Thyroid gland (tissue), 4 donors: Measurements from ENCODE around the gene NDUFS6. TPM values are rescaled to one million over a fixed set of nuclear protein-coding genes. Genes with fewer than 3 reads are reported as not detected.

Source experiments
- DNase-seq, 2 donors: peaks; one replicate each; pipeline ENCODE4 v3.0.0-alpha.2; 2019
- H3K27ac ChIP-seq, 3 donors: fragments of 200-600 bp; sonication (generic); 1 replicate in 2 of 3; 2 replicates in 1 of 3; pipeline ENCODE4 v1.5.1; 2016 to 2019; ENCODE audit warnings: mild to moderate bottlenecking in 1 of 3, moderate library complexity in 1 of 3
- H3K27me3 ChIP-seq: fragments of 200-600 bp; sonication (generic); one replicate; pipeline ENCODE4 v1.5.1; 2019
- H3K36me3 ChIP-seq, 2 donors: fragments of 200-600 bp; sonication (generic); one replicate each; pipeline ENCODE4 v1.5.1; 2016 to 2019
- H3K4me1 ChIP-seq, 2 donors: fragments of 200-600 bp; sonication (generic); one replicate each; pipeline ENCODE4 v1.5.1; 2017 to 2019
- H3K4me3 ChIP-seq, 3 donors: fragments of 200-600 bp; sonication (generic); replicated peaks in 1 of 3; 1 replicate in 2 of 3; 2 replicates in 1 of 3; pipeline ENCODE4 v1.5.1; 2016; ENCODE audit warnings: mild to moderate bottlenecking in 1 of 3
- H3K9me3 ChIP-seq: fragments of 200-600 bp; sonication (generic); one replicate; pipeline ENCODE4 v1.5.1; 2017
- POLR2A ChIP-seq, 2 donors: fragments of 450-650 bp; IDR thresholded peaks; one replicate each; pipeline ENCODE4 v1.6.1; 2017; ENCODE audit warnings: antibody characterized with exemption in 2 of 2, mild to moderate bottlenecking in 2 of 2, moderate library complexity in 1 of 2
- WGBS, 2 donors: methylation state at CpG; one replicate each; pipeline ENCODE4 v1.1.5; 2017; 5-methylcytosine and 5-hydroxymethylcytosine counted together
- intact Hi-C: fragments of 100-400 bp; cut with DNase I; formaldehyde crosslinking; loops from one replicate; pipeline ENCODE4 v1.15.1; 2023
- total RNA-seq, 4 donors: library from RNA; depleted of rRNA; stranded (reverse); fragments of >200 nt; gene quantifications; one replicate each; pipeline ENCODE4 v1.2.3, GENCODE V29; 2016
- TF ChIP-seq, protein P1 (sequence below), 6 experiments: fragments of 200-600 bp in 3 of 6; fragments of 450-650 bp in 3 of 6; sonication (generic) in 3 of 6; IDR thresholded peaks; one replicate each; pipeline ENCODE4 v1.5.1; 2016 to 2019; ENCODE audit warnings: antibody characterized with exemption in 6 of 6, mild to moderate bottlenecking in 2 of 6, inconsistent platforms in 1 of 6, moderate library complexity in 1 of 6

Gene NDUFS6
- total RNA-seq, 4 donors from 2014 or later, result 35.8 to 127 (median 54.4) TPM

DNA sequence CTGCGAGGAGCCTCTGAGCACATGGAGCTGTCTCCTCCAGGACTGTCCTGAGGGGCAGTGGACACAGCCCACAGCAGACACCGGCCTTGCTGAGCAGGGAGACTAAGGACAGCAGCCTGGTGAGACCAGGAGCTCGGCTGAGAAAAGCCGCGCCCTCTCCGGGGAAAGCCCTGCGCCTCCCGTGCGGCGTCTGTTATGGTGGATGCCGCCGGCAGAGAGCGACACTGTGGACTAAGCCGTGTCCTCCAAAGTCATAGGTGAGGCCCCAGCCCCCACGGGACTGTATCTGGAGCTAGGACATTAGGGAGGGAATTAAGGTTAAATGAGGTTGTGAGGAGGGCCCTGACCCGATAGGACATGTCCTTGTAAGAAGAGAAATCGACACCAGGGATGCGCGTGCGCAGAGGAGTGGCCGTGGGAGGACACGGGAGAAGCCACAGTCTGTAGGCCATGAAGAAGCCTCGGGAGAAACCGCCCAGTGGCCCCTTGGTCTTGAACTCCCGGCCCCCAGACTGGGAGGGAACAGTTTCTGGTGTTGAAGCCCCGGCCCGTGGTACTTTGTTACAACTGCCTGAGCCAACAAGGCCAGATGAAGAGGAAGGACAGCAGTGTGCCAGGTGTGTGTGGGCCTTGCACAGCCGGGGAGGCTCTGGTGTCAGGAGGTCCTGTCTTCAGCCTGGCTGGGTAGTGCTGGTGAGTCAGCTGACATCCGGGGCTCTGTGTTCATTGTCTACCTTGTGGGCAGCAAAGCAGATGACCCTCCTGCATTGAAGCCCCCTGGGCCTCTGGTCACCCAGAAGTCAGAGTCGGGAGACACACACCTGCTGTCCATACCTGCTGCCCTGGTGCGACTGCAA, 23.7 kb upstream of the NDUFS6 start:
- Histone ChIP-seq H3K27ac (no peak overlapping the region), H3K9me3 (no peaks in the 10 kb centered on the region), H3K4me1 (no peaks in the 10 kb centered on the region), H3K36me3 (no peaks in the 10 kb centered on the region), H3K4me3 (no peak overlapping the region), H3K27me3 (no peaks in the 10 kb centered on the region)
- WGBS, 2 donors, result 85 to 89% methylated on average over 28 of the region's 31 CpGs
- no peak for DNase-seq
- no peak for TF ChIP-seq POLR2A (IDR thresholded peaks at IDR 0.05)
- TF ChIP-seq, protein P1, sequence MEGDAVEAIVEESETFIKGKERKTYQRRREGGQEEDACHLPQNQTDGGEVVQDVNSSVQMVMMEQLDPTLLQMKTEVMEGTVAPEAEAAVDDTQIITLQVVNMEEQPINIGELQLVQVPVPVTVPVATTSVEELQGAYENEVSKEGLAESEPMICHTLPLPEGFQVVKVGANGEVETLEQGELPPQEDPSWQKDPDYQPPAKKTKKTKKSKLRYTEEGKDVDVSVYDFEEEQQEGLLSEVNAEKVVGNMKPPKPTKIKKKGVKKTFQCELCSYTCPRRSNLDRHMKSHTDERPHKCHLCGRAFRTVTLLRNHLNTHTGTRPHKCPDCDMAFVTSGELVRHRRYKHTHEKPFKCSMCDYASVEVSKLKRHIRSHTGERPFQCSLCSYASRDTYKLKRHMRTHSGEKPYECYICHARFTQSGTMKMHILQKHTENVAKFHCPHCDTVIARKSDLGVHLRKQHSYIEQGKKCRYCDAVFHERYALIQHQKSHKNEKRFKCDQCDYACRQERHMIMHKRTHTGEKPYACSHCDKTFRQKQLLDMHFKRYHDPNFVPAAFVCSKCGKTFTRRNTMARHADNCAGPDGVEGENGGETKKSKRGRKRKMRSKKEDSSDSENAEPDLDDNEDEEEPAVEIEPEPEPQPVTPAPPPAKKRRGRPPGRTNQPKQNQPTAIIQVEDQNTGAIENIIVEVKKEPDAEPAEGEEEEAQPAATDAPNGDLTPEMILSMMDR (IDR thresholded peaks at IDR 0.05), result no peak
- intact Hi-C loops, result no loop called here

DNA sequence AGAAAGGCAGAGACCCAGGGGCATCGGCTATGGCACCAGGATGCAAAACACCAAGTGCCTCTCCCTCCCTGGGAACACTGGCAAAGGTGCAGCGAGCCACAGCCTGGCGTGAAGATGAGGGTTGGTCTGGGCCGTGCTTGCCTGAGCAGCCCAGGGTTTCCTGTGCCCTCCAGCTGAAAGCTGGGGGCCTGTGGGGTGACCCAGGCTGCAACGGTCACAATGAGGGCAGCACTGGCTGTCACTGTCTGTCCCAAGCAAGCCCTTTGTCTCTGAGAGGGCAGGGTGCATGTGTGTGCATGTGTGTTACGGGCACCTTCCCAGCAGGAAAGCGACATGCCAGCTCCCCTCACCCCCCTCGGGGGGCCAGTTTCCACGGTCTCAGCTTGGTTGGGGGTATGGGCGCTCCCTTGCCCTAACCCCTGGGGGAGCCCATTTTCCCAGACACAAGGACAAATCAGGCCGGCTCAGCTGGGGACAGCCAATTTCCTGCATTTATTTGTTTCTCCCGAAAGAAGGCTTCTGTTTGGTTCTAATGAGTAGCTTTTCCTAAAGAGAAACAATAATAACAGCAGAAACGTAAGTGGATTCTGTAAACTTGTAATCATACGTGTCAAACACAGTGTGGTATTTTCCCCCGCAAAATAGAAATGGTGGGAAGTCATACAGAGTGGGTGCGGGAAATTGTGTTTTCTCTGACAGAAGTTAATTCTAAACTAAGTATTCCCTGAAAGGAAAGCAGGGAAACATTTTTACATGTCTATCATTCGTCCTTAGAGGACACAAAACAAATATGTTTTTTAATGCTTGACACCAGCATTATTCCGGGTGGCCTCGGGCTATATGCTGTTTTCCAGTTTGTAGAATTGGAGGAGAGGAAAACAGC, 22.8 kb upstream of the NDUFS6 start:
- Histone ChIP-seq H3K9me3 (no peaks in the 10 kb centered on the region), H3K4me1 (no peaks in the 10 kb centered on the region), H3K27me3 (no peaks in the 10 kb centered on the region), H3K4me3 (no peak overlapping the region), H3K36me3 (no peaks in the 10 kb centered on the region), H3K27ac (no peak overlapping the region)
- DNase-seq, result no peak
- TF ChIP-seq, protein P1 (IDR thresholded peaks at IDR 0.05), result no peak
- TF ChIP-seq POLR2A (IDR thresholded peaks at IDR 0.05), result no peak
- 60 to 72% methylated on average over 15 to 16 of the region's 19 CpGs for WGBS, 2 donors
- intact Hi-C loops, result no loop called here

DNA sequence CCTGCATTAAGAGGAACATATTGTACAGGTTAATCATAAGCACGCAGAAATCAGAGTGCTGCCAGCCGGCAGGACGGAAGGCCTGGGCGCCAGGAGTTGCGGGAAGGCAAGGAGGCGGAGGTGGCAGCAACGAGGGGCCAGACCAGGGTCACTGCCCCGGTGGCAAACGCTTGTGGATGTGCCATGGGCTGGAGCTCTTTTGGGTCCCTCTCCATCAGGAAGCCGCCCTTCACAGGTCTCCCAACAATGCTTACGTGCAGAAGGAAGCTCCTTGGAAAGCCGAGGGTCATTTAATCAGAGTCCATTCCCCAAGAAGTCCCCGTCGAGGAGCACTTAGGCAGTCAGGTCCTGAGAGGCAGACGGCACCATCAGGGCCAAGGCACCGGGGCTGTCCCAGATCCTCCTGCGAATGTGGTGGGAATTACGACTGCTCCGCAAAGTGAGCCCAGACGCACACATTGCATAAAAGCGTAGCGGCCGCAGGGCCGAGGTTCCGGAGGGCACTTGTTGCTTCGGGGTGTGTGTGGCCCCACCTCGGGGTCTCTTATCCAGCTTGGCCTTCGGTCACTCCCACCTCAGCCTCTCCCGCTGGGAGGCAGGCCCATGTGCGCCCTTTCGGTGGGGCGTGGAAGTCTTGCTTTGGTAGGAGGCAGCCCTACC, 22.1 kb upstream of the NDUFS6 start:
- TF ChIP-seq POLR2A (IDR thresholded peaks at IDR 0.05), result no peak
- Histone ChIP-seq H3K27ac (no peak overlapping the region), H3K4me1 (no peaks in the 10 kb centered on the region), H3K4me3 (no peak overlapping the region), H3K9me3 (no peaks in the 10 kb centered on the region), H3K27me3 (no peaks in the 10 kb centered on the region), H3K36me3 (no peaks in the 10 kb centered on the region)
- DNase-seq, result no peak
- 77 to 79% methylated on average over 30 to 32 of the region's 32 CpGs for WGBS, 2 donors
- intact Hi-C loops, result no loop called here

DNA sequence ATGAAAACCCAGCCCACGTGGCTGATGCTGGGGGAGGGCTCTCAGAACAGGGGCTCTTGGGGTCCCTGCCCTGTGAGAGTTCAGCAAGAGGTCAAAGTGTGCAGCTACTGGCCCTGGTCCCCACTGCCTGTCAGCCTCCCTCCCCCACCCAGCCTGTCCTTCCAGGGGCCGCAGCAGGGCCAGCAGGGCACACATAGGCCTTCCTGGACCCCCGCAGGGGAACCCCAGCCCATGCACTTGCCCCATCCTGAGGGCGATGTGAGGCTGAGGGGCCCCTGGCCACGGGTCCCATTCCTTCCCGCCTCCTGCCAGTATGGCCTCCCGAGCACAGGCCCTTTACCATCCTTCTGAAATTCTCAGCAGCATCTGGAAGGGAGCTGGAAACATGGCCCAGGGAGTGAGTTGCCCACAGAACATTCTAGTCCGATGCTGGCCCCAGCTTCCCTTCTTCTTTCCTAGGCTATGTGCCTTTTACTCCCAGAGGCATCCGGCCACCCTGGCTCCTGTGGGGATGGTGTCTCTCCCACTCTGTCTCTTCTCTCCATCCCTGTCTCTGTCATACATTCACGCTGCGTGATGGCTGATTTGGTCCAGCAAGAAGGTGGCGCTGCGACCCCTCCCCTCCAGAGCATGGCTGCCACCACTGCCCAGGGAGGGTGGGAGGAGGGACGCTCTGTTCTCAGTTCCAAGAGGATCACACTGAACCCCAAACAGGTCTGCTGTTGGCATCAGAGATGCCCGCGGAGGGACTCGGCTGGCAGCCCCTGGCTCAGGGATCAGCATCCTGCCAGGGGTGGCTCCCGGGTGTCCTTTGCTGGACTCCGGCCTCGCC, 21.2 kb upstream of the NDUFS6 start:
- Histone ChIP-seq H3K36me3 (no peaks in the 10 kb centered on the region), H3K27me3 (no peaks in the 10 kb centered on the region), H3K4me3 (no peak overlapping the region), H3K27ac (no peak overlapping the region), H3K9me3 (no peaks in the 10 kb centered on the region), H3K4me1 (no peaks in the 10 kb centered on the region)
- DNase-seq, result no peak
- intact Hi-C loops, result no loop called here
- 70 to 81% methylated on average over 19 to 20 of the region's 20 CpGs for WGBS, 2 donors
- TF ChIP-seq, protein P1 (IDR thresholded peaks at IDR 0.05), result no peak
- no peak for TF ChIP-seq POLR2A (IDR thresholded peaks at IDR 0.05)

DNA sequence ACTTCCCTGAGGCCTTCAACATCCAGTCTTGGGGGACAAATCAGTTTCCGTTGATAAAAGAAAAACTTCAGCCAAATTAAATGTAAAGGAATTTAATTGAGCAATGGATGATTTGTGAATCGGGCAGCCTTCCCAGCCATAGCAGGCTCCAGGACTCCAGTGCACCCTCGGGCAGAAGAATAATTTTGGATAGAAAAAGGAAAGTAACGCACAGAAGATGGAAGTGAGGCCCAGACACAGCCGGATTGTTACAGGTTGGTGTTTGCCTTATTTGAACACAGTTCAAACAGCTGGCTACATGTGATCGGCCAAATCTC, 20.6 kb upstream of the NDUFS6 start:
- Histone ChIP-seq H3K9me3 (no peaks in the 10 kb centered on the region), H3K36me3 (no peaks in the 10 kb centered on the region), H3K27ac (no peak overlapping the region), H3K4me1 (no peaks in the 10 kb centered on the region), H3K4me3 (no peak overlapping the region), H3K27me3 (no peaks in the 10 kb centered on the region)
- intact Hi-C loops, result no loop called here
- DNase-seq, result no peak
- 70 to 73% methylated on average over 6 of the region's 6 CpGs for WGBS, 2 donors
- TF ChIP-seq, protein P1 (IDR thresholded peaks at IDR 0.05), result no peak
- no peak for TF ChIP-seq POLR2A (IDR thresholded peaks at IDR 0.05)
